Ovary (tissue), 3 donors: ENCODE measurements around the gene CCSER2.

Source experiments
- CTCF ChIP-seq, 3 donors: fragments of 450-650 bp in 2 of 3; fragments of 200-600 bp in 1 of 3; IDR thresholded peaks; one replicate each; pipeline versions ENCODE4 v1.5.1 to v1.8.0; 2016 to 2022; ENCODE audit warnings: antibody characterized with exemption in 3 of 3, mild to moderate bottlenecking in 1 of 3
- POLR2A ChIP-seq: fragments of 450-650 bp; IDR thresholded peaks from one replicate; pipeline ENCODE4 v1.6.1; 2017; ENCODE audit warnings: antibody characterized with exemption, mild to moderate bottlenecking, moderate library complexity
- donor health status: DM: no; HTN: no; CAD: no.

- no peak for TF ChIP-seq POLR2A
- TF ChIP-seq CTCF (IDR thresholded peaks at IDR 0.05) = no peak
Observed at GRCh38 chr10:84563868-84564267, 235.5 kb downstream of the CCSER2 start.
